Measurements from ENCODE around the gene NUDT15.
"Not testable (repeated sequence)": the region's sequence is repeated elsewhere in the genome, so short reads cannot be mapped to it uniquely, and the experiment has no call there.

The NUDT15 gene

GRCh38 chr13:48043789-48044503, 6.4 kb downstream of the NUDT15 start:
- no peak for DNase-seq

- no peak for DNase-seq
Measured at GRCh38 chr13:48050550-48050949, 13.0 kb downstream of the NUDT15 start.

GRCh38 chr13:48054601-48055000, 17.1 kb downstream of the NUDT15 start:
- no peak for DNase-seq

- DNase-seq: no peak
Measured at GRCh38 chr13:48055712-48056111, 18.2 kb downstream of the NUDT15 start.

GRCh38 chr13:48058536-48058935, 21.0 kb downstream of the NUDT15 start:
- DNase-seq: not testable (repeated sequence)

- DNase-seq: not testable (repeated sequence)
Measured at GRCh38 chr13:48059951-48060350, 22.4 kb downstream of the NUDT15 start.

- peak; percentile 3 for DNase-seq
Measured at GRCh38 chr13:48066310-48066989, 28.9 kb downstream of the NUDT15 start.

GRCh38 chr13:48068036-48068435, 30.5 kb downstream of the NUDT15 start:
- DNase-seq: no peak

- no peak for DNase-seq
Measured at GRCh38 chr13:48068952-48069351, 31.4 kb downstream of the NUDT15 start.

GRCh38 chr13:48069573-48069972, 32.0 kb downstream of the NUDT15 start:
- DNase-seq: no peak

- DNase-seq: no peak
Measured at GRCh38 chr13:48070942-48071341, 33.4 kb downstream of the NUDT15 start.

- no peak for DNase-seq
Measured at GRCh38 chr13:48072304-48072703, 34.8 kb downstream of the NUDT15 start.

- no peak for DNase-seq
Measured at GRCh38 chr13:48072787-48073186, 35.3 kb downstream of the NUDT15 start.

GRCh38 chr13:48074006-48074405, 36.5 kb downstream of the NUDT15 start:
- no peak for DNase-seq

- DNase-seq: no peak
Measured at GRCh38 chr13:48078251-48078656, 40.7 kb downstream of the NUDT15 start.

- DNase-seq: no peak
Measured at GRCh38 chr13:48081739-48082138, 44.2 kb downstream of the NUDT15 start.

- DNase-seq: no peak
Measured at GRCh38 chr13:48086272-48086671, 48.7 kb downstream of the NUDT15 start.

- DNase-seq: no peak
Measured at GRCh38 chr13:48093588-48093987, 56.1 kb downstream of the NUDT15 start.

- no peak for DNase-seq
Measured at GRCh38 chr13:48094404-48094780, 56.9 kb downstream of the NUDT15 start.

- DNase-seq: peak; percentile 76
Measured at GRCh38 chr13:48094781-48095502, 57.4 kb downstream of the NUDT15 start, which contains the start of gene MED4. TSS of gene MED4 (minus strand) at chr13:48095104. CDS start at chr13:48095078, 26 bp downstream.

GRCh38 chr13:48096670-48097069, 59.1 kb downstream of the NUDT15 start:
- no peak for DNase-seq
